Non-pigmented ciliary epithelial cell (primary cell): Measurements from ENCODE around the gene SULT1C2.
"Not testable (repeated sequence)": the region's sequence is repeated elsewhere in the genome, so short reads cannot be mapped to it uniquely, and the experiment has no call there.

Experiments
- DNase-seq: peaks from one replicate; pipeline ENCODE4 v3.0.0-alpha.2; 2010; ENCODE audit warnings: low read depth

The SULT1C2 gene

GRCh38 chr2:108351889-108352288 is 63.2 kb downstream of the SULT1C2 start:
- no peak for DNase-seq

DNA sequence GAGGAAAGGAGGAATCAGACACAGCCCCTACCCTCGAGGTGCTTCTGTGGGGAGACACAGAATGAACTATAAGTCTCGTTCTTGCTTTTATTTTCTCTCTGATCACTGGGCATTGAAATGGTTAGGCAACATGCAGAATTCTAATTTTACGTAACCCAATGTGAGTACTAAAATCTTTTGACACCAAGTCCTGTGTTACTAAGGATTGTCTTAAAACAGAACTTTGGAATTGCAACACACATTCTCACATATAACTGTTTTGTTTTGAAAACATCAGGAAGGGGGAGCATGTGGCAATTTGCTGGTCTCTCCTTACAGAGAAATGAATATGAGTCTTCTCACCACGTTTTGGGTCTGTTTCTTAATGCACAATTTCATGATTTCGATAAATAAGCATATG is 65.4 kb downstream of the SULT1C2 start:
- no peak for DNase-seq

- no peak for DNase-seq
Measured at GRCh38 chr2:108355906-108356734, 67.4 kb downstream of the SULT1C2 start.

DNA sequence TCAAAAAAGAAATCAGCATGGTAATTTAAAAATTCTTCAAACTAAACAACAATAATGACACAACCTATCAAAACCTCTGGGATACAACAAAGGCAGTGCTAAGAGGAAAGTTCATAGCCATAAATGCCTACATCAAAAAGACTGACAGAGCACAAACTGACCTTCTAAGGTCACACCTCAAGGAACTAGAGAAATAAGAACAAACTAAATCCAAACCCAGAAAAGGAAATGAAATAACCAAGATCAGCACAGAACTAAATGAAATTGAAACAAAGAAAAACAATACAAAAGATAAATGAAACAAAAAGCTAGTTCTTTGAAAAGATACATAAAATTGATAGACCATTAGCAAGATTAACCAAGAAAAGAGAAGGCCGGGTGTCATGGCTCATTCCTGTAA is 70.6 kb downstream of the SULT1C2 start:
- DNase-seq: not testable (repeated sequence)
